HFFc6 (cell line): ENCODE data around the gene TBC1D22B. TPM values are rescaled to one million over a fixed set of nuclear protein-coding genes. Genes with fewer than 3 reads are reported as not detected.
A peak's percentile ranks its signal among the peaks of the same experiment; 100 is the strongest.

ENCODE experiments used
- DNase-seq: peaks from one replicate; pipeline ENCODE4 v3.0.0-alpha.2; 2018
- H3K27ac Mint-ChIP-seq: 2 replicates; pipeline ENCODE4 v1.8.0; 2020; ENCODE audit warnings: mild to moderate bottlenecking, mixed read lengths
- H3K27me3 Mint-ChIP-seq: 2 replicates; pipeline ENCODE4 v1.8.0; 2021; ENCODE audit warnings: mild to moderate bottlenecking, moderate library complexity, mixed read lengths; ENCODE audit not compliant: insufficient read depth
- H3K36me3 Mint-ChIP-seq: 2 replicates; pipeline ENCODE4 v1.8.0; 2021; ENCODE audit warnings: low read depth, mixed read lengths
- H3K4me1 Mint-ChIP-seq: 2 replicates; pipeline ENCODE4 v1.8.0; 2020; ENCODE audit warnings: low read depth, mixed read lengths
- H3K4me3 Mint-ChIP-seq: 2 replicates; pipeline ENCODE4 v1.8.0; 2020; ENCODE audit warnings: mild to moderate bottlenecking, moderate library complexity, mixed read lengths
- H3K9me3 Mint-ChIP-seq: 2 replicates; pipeline ENCODE4 v1.8.0; 2020; ENCODE audit warnings: mild to moderate bottlenecking, mixed read lengths
- total RNA-seq, 6 experiments: library from RNA; stranded (reverse); fragmentation: NEBNext Ultra II Directional; extraction: Animal tissue kit (Norgen Biotek cat#: 25700); gene quantifications; 2 replicates in 1 of 6; 3 replicates in 5 of 6; pipeline ENCODE4 v1.2.3, GENCODE V29; 2021
- TF ChIP-seq, protein P1 (sequence below): fragments of 200-600 bp; sonication (generic); IDR thresholded peaks from 2 replicates; pipeline ENCODE4 v1.5.0; 2021; ENCODE audit warnings: antibody characterized with exemption, mild to moderate bottlenecking

TBC1D22B gene
- total RNA-seq, 6 experiments from 2014 or later: 9.0 to 9.6 (median 9.2) TPM

DNA sequence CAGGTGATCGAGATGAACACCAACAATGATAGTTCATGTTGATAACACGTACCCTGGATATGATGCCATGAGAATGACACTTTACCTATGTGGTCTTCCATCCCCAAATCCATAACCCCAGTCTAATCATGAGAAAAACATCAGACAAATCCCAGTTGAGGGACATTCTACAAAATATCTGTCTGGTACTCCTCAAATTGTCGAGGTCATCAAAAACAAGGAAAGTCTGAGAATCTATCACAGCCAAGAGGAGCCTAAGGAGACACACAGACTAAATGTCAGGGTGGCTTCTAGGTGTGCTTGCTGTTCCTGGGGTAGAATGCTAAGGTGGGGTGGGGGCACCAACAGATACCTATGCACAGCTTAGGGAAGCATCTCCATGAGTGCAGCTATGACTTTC is 93.5 kb downstream of the TBC1D22B start:
- no peak overlapping the region for H3K4me3 Mint-ChIP-seq
- peaks cover 4% of the 10 kb centered on the region; the same call in 1 of the 2 replicates for H3K9me3 Mint-ChIP-seq
- H3K36me3 Mint-ChIP-seq: no peaks in the 10 kb centered on the region
- H3K27me3 Mint-ChIP-seq: peaks cover 4% of the 10 kb centered on the region
- DNase-seq: no peak
- no peak overlapping the region for H3K27ac Mint-ChIP-seq
- TF ChIP-seq, protein P1, sequence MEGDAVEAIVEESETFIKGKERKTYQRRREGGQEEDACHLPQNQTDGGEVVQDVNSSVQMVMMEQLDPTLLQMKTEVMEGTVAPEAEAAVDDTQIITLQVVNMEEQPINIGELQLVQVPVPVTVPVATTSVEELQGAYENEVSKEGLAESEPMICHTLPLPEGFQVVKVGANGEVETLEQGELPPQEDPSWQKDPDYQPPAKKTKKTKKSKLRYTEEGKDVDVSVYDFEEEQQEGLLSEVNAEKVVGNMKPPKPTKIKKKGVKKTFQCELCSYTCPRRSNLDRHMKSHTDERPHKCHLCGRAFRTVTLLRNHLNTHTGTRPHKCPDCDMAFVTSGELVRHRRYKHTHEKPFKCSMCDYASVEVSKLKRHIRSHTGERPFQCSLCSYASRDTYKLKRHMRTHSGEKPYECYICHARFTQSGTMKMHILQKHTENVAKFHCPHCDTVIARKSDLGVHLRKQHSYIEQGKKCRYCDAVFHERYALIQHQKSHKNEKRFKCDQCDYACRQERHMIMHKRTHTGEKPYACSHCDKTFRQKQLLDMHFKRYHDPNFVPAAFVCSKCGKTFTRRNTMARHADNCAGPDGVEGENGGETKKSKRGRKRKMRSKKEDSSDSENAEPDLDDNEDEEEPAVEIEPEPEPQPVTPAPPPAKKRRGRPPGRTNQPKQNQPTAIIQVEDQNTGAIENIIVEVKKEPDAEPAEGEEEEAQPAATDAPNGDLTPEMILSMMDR: no peak
- H3K4me1 Mint-ChIP-seq: peaks cover 22% of the 10 kb centered on the region

DNA sequence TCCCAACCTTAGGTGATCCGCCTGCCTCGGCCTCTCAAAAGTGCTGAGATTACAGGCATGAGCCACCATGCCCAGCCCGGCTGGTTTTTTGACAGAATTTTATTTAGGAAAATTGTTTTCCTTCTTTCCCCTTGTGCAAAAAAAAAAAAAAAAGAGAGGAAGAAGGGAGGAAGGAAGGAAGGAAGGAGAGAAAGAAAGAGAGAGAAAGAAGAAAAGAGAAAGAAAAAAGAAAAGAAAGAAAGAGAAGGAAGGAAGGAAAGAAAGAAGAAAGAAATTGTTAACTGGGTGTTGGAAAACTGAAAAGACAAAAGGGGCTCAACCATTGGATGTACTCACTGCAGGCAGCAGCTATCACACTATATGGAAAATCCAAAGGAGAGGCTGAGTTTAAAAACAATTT is 94.8 kb downstream of the TBC1D22B start:
- Mint-ChIP-seq H3K27ac (no peak overlapping the region), H3K9me3 (no peaks in the 10 kb centered on the region), H3K36me3 (no peaks in the 10 kb centered on the region), H3K27me3 (peaks cover 4% of the 10 kb centered on the region; the same call in 1 of the 2 replicates), H3K4me3 (no peak overlapping the region; the same call in 1 of the 2 replicates), H3K4me1 (peaks cover 30% of the 10 kb centered on the region)
- no peak for DNase-seq
- TF ChIP-seq, protein P1: no peak

DNA sequence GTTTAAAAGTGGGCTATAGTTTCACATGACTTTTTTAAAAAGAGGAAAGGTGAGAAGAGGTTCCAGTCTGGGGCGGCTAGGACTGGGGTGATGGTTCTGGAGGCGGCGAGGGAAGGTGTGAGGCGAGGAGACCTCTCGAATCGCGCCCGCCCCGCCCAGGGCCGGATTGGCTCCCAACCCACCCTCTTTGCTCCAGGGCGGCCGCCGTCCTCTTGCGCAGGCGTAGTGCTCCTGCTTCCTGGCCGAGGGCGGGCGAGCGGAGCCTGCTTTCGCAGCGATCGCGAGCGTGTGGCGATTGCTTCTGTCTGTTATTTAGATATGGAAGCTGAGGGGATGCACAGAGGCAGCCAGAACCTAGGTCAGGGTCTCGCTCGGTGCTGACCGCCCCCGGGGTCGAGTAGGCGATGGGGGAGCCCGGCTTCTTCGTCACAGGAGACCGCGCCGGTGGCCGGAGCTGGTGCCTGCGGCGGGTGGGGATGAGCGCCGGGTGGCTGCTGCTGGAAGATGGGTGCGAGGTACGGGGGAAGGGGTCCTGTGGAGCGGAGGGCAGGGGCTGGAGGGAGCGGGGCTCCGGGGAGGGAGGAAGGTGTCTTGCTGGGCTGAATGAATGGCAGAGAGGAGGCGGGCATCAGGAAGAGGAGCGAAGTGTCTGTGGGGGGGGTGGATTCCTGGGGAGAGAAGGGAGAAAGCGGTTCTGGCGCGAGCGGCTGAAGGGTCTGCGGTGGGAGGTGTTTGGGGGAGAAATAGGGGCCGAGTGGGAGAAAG is 96.4 kb downstream of the TBC1D22B start, which contains the start of gene RNF8:
TSS of gene RNF8 (plus strand) at position 223 of the 765 bp plus-strand sequence. CDS start at position 405, 182 bp downstream.
- Mint-ChIP-seq H3K27me3 (no peaks in the 10 kb centered on the region), H3K4me3 (peak within 1 kb of the TSS; percentile 89), H3K27ac (peak within 1 kb of the TSS; percentile 79), H3K36me3 (no peaks in the 10 kb centered on the region), H3K4me1 (peaks cover 38% of the 10 kb centered on the region), H3K9me3 (no peaks in the 10 kb centered on the region)
- TF ChIP-seq, protein P1: no peak
- peak; percentile 84 for DNase-seq

DNA sequence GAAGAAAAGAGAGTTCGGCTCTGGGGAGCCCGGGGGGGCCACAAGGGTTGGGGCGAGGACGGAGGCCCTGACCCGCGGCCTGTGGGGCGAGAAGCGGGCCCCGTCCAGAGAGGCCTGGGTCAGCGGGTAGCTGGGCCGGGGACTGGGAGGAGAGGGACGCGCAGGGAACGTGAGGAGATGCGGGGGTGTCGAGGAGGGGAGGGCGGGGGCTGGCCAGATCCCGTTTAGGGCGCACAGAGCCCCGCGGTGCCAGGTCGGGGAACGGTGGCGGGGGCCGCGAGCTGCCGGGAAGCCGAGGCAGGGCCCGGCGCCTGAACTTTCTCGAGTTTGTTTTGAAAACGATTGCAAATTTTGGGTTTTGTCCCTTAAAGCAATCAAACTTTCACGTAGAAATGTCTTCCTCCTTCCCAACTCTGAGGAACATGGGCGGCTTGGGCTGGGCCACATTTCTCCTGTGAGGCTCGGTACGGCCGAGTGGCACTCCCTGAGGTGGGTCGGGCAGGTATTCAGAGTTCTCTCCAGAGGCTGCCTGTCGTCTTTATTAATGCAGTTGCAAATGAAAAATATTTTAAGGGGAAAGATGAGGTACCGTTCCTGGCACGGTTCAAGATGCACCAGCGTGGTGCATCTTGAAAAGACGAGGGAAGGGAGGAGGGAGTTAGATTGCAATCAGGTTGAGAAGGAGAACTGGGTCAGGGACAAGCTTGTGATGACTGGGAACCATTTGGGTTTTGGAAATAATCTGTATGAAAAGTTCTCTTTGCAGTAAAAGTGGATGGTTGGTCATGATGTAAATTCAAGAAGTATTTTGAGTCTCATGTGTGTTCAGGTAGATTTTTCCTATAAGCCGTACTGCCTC is 97.2 kb downstream of the TBC1D22B start:
- Mint-ChIP-seq H3K27ac (peak overlapping the region; percentile 79), H3K4me3 (peak overlapping the region; percentile 89), H3K27me3 (no peaks in the 10 kb centered on the region), H3K4me1 (peaks cover 38% of the 10 kb centered on the region), H3K9me3 (no peaks in the 10 kb centered on the region), H3K36me3 (no peaks in the 10 kb centered on the region)
- no peak for DNase-seq
- TF ChIP-seq, protein P1: no peak

DNA sequence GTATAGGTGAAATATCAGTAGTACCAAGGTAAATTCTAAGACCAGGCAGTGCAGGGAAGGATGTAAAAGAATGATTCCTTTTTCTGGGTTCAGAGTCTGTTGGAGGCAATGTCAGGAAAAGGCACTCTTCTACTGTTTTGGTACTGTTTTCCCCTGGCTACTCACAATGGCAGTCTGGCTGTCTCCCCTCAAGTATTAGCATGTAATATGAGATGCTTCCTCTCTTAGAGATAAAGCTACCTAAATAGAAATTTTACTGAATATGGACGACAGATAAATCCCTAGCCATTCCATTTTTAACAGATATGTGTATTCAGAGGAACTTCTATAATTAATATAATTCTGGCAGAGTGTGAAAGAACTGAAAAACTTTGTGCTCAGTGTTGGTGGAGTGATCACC is 99.7 kb downstream of the TBC1D22B start:
- no peaks in the 10 kb centered on the region; the same call in 1 of the 2 replicates for H3K36me3 Mint-ChIP-seq
- no peak for DNase-seq
- no peaks in the 10 kb centered on the region for H3K9me3 Mint-ChIP-seq
- H3K4me3 Mint-ChIP-seq: no peak overlapping the region
- peaks cover 38% of the 10 kb centered on the region for H3K4me1 Mint-ChIP-seq
- no peaks in the 10 kb centered on the region for H3K27me3 Mint-ChIP-seq
- H3K27ac Mint-ChIP-seq: no peak overlapping the region
- TF ChIP-seq, protein P1: no peak
